NCI-H748 (cell line): ENCODE measurements around the gene NAA10.
"Not testable (repeated sequence)": the region's sequence is repeated elsewhere in the genome, so short reads cannot be mapped to it uniquely, and the experiment has no call there.

Experiments used
- DNase-seq: peaks from one replicate; lab custom pipeline; 2025; ENCODE audit not compliant: unreplicated experiment; lab: John Stamatoyannopoulos, UW

NAA10 gene

GRCh38 chrX:153934762-153935325 lies at the start of gene NAA10:
TSS of gene NAA10 (minus strand) at chrX:153935037. CDS start at chrX:153934904, 133 bp downstream.
- peak; percentile 85 for DNase-seq

- no peak for DNase-seq
Measured at GRCh38 chrX:153983321-153983801, 48.5 kb upstream of the NAA10 start.

DNA sequence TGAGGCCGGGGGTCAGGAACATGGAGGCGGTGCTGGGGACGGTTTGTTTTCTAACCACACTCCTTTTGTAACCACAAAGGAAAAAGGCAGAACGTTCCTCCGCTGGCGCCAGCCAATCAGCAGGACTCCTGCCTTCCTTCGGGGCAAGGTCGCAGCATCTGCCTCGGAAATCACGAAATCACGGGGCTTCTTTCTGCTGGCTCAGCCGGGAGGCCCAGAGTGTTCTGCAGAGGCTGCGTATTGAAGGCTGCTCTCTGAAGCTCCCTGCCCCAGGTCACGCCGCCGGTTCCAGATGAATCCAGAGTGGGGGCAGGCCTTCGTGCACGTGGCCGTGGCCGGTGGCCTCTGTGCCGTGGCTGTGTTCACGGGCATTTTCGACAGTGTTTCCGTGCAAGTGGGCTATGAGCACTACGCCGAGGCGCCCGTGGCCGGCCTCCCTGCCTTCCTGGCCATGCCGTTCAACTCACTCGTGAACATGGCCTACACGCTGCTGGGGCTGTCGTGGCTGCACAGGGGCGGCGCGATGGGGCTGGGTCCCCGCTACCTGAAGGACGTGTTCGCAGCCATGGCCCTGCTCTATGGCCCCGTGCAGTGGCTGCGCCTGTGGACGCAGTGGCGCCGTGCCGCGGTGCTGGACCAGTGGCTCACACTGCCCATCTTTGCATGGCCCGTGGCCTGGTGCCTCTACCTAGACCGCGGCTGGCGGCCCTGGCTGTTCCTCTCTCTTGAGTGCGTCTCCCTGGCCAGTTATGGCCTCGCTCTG lies 47.1 kb upstream of the NAA10 start:
- DNase-seq: no peak

DNA sequence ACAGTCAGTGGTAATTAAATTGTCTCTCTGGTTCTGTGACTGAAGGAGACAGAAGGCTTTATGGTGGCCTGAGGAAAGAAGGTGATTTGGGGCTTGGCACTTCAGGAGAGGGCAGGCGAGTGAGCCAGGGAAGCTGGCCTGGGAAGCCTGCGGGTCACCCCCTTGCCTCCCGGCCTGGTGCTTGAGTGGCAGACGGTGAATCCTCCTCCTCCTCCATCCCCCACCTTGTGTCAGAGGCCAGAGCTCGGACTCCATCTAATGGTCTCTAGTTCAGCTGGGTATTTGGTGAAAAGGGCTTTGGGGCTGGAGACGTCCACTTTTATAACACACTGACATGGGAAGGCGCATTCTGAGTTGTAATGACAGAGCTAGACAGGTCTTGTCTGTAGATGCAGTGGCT lies 46.4 kb upstream of the NAA10 start:
- DNase-seq: no peak

DNA sequence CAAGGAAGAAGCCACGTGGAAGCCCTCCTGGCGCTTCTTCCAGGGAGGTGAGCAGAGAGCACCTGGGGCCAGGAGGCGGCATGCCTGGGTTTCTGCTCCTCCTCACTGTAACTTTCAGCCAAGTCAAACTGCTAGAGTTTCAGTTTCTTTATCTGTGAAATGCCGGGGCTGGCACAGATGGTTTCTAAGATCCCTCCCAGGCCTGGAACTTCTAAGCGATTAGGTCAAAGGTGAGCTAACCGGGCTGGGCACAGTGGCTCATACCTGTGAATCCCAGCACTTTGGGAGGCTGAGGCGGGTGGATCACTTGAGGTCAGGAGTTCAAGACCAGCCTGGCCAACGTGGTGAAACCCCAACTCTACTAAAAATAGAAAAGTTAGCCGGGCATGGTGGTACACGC lies 45.6 kb upstream of the NAA10 start:
- DNase-seq: not testable (repeated sequence)

DNA sequence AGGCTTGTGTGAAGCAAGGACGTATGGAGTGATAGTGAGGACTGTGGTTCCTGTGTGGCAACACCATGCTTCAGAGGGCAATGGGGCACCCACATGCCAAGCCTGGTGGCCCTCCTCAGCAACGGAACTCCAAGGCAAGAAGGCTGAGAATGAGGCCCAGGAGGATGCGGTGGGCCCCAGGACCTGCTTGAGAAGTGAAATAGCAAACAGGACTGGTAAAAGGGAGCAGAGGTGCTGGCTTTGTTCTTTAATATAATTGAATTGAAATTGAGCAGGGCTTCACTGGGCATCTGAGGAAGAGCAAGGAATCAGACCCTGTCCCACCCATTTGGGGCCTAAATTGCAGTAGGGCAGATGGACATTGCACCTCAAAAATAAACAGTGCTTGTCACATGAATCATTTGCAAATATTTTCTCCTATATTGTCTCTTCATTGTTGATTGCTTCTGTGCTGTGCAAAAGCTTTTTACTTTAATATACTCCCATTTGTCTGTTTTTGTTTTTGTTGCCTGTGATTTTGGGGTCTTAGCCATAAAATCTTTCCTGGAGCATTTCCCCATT lies 40.0 kb upstream of the NAA10 start:
- DNase-seq: no peak

DNA sequence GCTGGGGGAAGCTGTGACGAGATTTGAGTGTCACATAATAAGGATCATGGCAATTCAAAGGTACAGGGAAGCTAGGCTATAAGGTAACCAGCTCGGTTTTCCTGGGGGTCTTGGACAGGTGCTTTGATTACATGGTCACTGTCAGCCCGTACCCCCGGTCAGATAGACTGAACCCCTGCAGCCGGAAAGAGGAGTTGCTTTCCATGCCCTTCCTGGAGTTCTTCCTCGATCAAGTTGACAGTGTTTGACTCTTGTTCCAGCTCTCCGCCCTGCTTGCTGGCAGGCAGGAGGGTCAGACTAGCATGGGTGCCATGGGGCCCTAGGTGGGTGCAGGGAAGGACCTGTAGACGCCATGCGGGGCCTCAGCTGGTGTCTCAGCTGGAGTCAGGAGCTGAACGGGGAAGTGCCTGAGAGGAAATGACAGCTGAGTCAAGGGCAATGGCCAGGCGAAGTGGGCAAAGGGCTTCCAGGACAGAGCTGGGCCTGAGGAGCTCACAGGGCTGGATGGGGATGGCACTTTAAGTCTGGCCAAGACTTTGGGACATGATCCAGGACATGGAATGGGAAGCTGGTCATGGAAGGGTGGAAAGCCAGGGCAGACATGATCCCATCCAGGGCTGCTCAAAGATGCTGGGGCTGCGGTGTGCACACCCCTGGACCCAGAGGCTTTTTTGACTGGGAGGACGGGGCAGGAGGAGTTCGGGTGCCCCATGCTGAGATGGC lies 39.3 kb upstream of the NAA10 start:
- peak; percentile 3 for DNase-seq

- DNase-seq: peak; percentile 87
Measured at GRCh38 chrX:153973127-153974002, 38.5 kb upstream of the NAA10 start.

- peak; percentile 96 for DNase-seq
Measured at GRCh38 chrX:153972368-153973126, 37.7 kb upstream of the NAA10 start, which contains the start of gene TMEM187. TSS of gene TMEM187 (plus strand) at chrX:153972754. CDS start at chrX:153982063, 9,309 bp downstream.

DNA sequence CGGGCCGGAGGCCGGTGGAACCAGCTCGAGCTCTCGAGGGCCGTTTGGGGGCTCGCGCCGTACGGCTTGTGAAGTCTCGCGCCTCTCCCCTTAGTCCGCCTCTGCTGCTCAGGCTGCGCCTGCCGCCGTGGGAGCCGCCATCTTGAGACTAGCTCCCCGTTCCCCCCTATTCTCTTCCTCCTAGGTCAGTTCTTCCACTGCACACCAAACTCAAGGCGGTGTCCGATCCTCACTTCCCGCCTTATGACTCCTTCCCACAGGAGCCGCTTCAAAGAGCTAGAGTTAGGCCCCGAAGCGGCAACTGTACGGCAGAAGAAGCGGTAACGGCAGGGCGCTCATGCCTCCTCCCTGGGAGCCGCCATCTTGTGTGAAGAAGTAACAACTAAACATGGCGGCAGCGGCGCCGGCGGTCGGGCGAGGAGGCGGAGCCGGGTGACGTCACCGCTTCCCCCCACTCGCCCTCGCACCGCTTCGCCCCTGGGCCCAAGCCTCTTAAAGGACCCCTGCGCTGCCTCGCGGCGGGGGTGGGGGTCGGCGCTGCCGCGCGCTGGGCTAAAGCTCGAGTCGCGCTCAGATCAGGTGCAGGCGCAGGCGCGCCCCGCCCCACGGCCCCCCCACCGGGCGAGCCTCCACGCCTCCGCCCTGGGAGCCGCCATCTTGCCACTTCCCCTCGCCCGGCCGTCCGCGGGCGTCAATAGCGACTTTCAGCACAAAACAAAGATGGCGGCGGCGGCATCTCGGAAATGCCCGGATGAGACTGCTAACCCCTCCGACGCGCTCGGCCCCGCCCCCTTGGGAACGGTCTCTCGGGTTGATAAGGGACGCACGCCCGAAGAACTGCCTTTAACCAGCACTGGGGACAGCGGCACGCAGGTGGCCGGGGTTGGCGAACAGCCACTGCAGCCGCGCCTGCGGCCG lies 36.9 kb upstream of the NAA10 start, which contains the start of gene HCFC1:
HCFC1 (minus strand) TSS at position 369 of the 918 bp plus-strand sequence. CDS start 978 bp downstream, outside the sequence.
- DNase-seq: peak; percentile 94

- DNase-seq: peak; percentile 86
Measured at GRCh38 chrX:153971124-153971449, 36.2 kb upstream of the NAA10 start.

DNA sequence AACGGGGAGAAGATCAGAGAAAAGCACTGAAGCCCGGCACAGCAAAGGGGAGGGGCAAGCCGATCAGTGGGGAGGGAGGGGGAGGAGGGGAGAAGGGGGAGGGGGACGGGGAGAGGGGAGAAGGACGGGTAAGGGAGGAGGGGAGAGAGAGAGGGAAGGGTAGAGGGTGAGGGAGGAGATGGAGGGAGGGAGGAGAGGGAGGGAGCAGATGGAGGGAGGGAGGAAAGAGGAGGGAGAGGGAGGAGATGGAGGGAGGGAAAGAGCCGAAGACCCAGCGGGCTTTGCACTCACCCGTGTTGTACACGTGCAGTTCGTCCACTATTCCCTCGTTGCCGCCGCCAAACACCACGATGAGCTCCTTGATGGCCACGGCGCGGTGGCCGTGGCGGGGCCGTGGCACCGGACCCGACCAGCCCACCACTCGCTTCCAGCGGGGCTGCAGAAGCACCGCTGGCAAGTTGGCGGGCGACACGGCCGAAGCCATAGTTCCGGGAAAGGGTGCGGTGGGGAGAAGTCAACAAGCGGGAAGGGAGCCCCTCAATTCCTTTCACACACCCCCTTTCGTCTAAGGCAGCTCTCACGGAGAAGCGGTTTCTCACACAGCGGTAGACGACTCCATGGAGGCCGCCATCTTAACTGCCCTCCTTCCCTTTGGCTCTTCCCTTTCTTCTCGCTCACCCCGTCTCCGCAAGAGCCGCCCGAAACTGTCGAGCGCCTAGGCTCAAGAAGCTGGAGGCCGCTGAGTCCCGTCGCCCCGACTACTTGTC lies 35.7 kb upstream of the NAA10 start:
- peak; percentile 52 for DNase-seq

DNA sequence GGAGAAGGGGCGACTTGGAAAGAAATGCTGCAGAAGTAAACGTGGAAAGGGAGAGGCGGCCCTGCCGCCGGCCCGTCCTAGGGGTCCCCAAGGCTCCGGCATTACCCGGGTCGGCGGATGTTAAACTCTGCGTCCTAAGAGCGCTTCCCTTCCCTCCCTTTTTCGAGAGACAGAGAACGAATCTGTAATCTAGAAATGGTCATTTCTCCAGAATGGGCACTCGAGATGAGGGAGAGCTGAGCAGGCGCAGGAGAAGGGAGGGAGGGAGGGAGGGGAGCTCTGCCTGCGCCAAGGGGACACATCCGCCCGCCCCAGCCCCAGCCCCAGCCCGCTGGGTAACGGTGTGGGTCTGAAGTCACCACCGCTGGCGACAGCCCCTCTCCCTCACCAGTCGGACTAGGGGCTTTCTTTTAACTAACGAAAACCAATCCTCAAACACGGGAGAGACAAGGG lies 35.1 kb upstream of the NAA10 start:
- DNase-seq: peak; percentile 49

- no peak for DNase-seq
Measured at GRCh38 chrX:153969125-153969903, 34.5 kb upstream of the NAA10 start.

DNA sequence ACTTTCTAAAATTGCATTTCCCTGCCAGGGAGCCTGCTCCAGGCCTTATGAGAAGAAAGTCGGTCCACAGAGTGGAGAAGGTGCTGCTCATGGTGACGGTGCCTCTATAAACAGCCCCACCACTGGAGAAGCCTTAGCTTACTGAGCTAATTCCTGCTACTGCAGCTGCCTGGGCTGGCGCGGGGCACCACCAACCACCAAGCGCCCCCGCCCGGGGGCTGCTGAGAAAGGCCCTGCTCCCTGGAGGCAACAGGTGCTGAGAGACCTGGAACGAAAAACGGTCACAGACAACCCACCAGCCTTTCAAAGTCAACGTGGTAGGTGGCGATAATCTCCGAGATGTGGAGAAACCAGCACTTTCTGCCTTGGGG lies 33.9 kb upstream of the NAA10 start:
- no peak for DNase-seq

DNA sequence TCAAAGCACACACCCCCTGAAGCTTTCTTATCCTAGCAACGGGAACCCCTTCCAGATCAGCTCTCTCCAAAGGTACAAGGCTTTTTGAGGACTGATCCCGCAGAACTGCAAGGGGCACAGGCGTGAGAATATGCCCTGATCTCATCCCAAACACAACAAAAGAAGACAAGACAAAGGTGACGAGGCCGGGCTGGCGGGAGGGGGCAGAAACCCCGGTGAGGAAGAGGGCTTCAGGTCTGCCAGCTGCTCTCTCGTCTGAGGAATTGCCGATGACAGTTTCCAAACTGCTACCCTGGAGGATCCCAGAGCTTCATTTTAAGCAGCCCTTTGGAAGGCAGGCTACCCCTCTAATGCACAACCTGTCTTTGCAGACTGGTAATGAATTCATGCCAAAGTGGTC lies 33.4 kb upstream of the NAA10 start:
- DNase-seq: no peak

- DNase-seq: no peak
Measured at GRCh38 chrX:153967536-153968224, 32.8 kb upstream of the NAA10 start.
